ENCODE results near the gene MSI2.

- TF ChIP-seq CTCF (IDR thresholded peaks at IDR 0.05; ENCODE audit: insufficient read depth, low read length, poor library complexity, severe bottlenecking) (no peak), EZH2phosphoT487 (conservative IDR thresholded peaks at IDR 0.05; ENCODE audit: low read length) (no peak)
Observed at GRCh38 chr17:57251211-57251787, 5.0 kb upstream of the MSI2 start.

Data from SU-DHL-6 (cell line).